Colonic mucosa (tissue), 4 donors: ENCODE results near the gene COQ8A. TPM values are rescaled to one million over a fixed set of nuclear protein-coding genes. Genes with fewer than 3 reads are reported as not detected.
"Not testable (repeated sequence)": the region's sequence is repeated elsewhere in the genome, so short reads cannot be mapped to it uniquely, and the experiment has no call there.

ENCODE experiments used
- DNase-seq: peaks from one replicate; pipeline ENCODE4 v3.0.0-alpha.2; 2020
- H3K27ac ChIP-seq: fragments of 200-600 bp; one replicate; pipeline ENCODE4 v1.8.0; 2021
- H3K27me3 ChIP-seq: fragments of 200-600 bp; one replicate; pipeline ENCODE4 v1.8.0; 2021
- H3K36me3 ChIP-seq: fragments of 200-600 bp; one replicate; pipeline ENCODE4 v1.8.0; 2021
- H3K4me1 ChIP-seq: fragments of 200-600 bp; one replicate; pipeline ENCODE4 v1.8.0; 2021; ENCODE audit warnings: mild to moderate bottlenecking
- H3K4me3 ChIP-seq: fragments of 200-600 bp; one replicate; pipeline ENCODE4 v1.8.0; 2021
- H3K9ac ChIP-seq, 2 donors: one replicate each; pipeline ENCODE4 v1.7.0; 2013; ENCODE audit warnings: control low read depth in 2 of 2, low read depth in 2 of 2, low read length in 2 of 2
- H3K9me3 ChIP-seq: fragments of 200-600 bp; one replicate; pipeline ENCODE4 v1.8.0; 2021
- CTCF ChIP-seq: fragments of 200-600 bp; IDR thresholded peaks from one replicate; pipeline ENCODE4 v1.8.0; 2022; ENCODE audit warnings: antibody characterized with exemption, mild to moderate bottlenecking
- intact Hi-C: fragments of 100-400 bp; cut with DNase I; formaldehyde crosslinking; loops from one replicate; pipeline ENCODE4 v1.14.1; 2022
- total RNA-seq, 2 donors: library from RNA; stranded (reverse); fragmentation: NEBNext Ultra II Directional in 1 of 2; extraction: Animal tissue kit (Norgen Biotek cat#: 25700) in 1 of 2; gene quantifications; one replicate each; pipeline ENCODE4 v1.2.1, GENCODE V29; 2021
- donor health status: healthy.
- donor health status: DM: no; HTN: no; CAD: no.
- donor health status: DM: no; HTN: no; CAD: no.

Gene COQ8A
- total RNA-seq, 2 donors from 2014 or later: 56.3 to 58.1 TPM

- no peak for TF ChIP-seq CTCF
- H3K9ac ChIP-seq: no peak overlapping the region
- H3K9me3 ChIP-seq: no peaks in the 10 kb centered on the region
- H3K4me3 ChIP-seq: no peak overlapping the region
- H3K27ac ChIP-seq: no peak overlapping the region
- no peaks in the 10 kb centered on the region for H3K27me3 ChIP-seq
- H3K36me3 ChIP-seq: no peaks in the 10 kb centered on the region
- H3K4me1 ChIP-seq: no peaks in the 10 kb centered on the region
- intact Hi-C loops: no loop called here
- DNase-seq: no peak
These were observed 24.5 kb upstream of the COQ8A start for GRCh38 chr1:226915672-226915995.

GRCh38 chr1:226916497-226916896 is 23.6 kb upstream of the COQ8A start:
- Histone ChIP-seq H3K36me3 (no peaks in the 10 kb centered on the region), H3K9ac (no peak overlapping the region), H3K27me3 (no peaks in the 10 kb centered on the region), H3K9me3 (no peaks in the 10 kb centered on the region), H3K27ac (no peak overlapping the region), H3K4me3 (no peak overlapping the region), H3K4me1 (no peaks in the 10 kb centered on the region)
- no peak for TF ChIP-seq CTCF
- intact Hi-C loops: no loop called here
- DNase-seq: no peak

- DNase-seq: no peak
- intact Hi-C loops: no loop called here
- H3K9ac ChIP-seq: no peak overlapping the region
- H3K4me3 ChIP-seq: no peak overlapping the region
- no peaks in the 10 kb centered on the region for H3K4me1 ChIP-seq
- no peak for TF ChIP-seq CTCF
- H3K27me3 ChIP-seq: no peaks in the 10 kb centered on the region
- H3K27ac ChIP-seq: no peak overlapping the region
- no peaks in the 10 kb centered on the region for H3K36me3 ChIP-seq
- H3K9me3 ChIP-seq: no peaks in the 10 kb centered on the region
These were observed 20.5 kb upstream of the COQ8A start for GRCh38 chr1:226919587-226919986.

- no peak for TF ChIP-seq CTCF
- H3K27me3 ChIP-seq: no peaks in the 10 kb centered on the region
- no peak for DNase-seq
- no peaks in the 10 kb centered on the region for H3K9me3 ChIP-seq
- no peaks in the 10 kb centered on the region for H3K4me1 ChIP-seq
- H3K9ac ChIP-seq: no peak overlapping the region
- H3K36me3 ChIP-seq: no peaks in the 10 kb centered on the region
- intact Hi-C loops: no loop called here
- H3K4me3 ChIP-seq: no peak overlapping the region
- H3K27ac ChIP-seq: no peak overlapping the region
These were observed 20.1 kb upstream of the COQ8A start for GRCh38 chr1:226919995-226920394.

GRCh38 chr1:226920446-226920894 is 19.6 kb upstream of the COQ8A start:
- intact Hi-C loops: no loop called here
- DNase-seq: no peak
- no peak for TF ChIP-seq CTCF
- Histone ChIP-seq H3K9me3 (no peaks in the 10 kb centered on the region), H3K4me3 (no peak overlapping the region), H3K36me3 (no peaks in the 10 kb centered on the region), H3K27me3 (no peaks in the 10 kb centered on the region), H3K4me1 (no peaks in the 10 kb centered on the region), H3K9ac (no peak overlapping the region), H3K27ac (no peak overlapping the region)

GRCh38 chr1:226921504-226921903 is 18.6 kb upstream of the COQ8A start:
- Histone ChIP-seq H3K9ac (no peak overlapping the region), H3K4me1 (no peaks in the 10 kb centered on the region), H3K27ac (no peak overlapping the region), H3K4me3 (no peak overlapping the region), H3K9me3 (no peaks in the 10 kb centered on the region), H3K27me3 (no peaks in the 10 kb centered on the region), H3K36me3 (no peaks in the 10 kb centered on the region)
- no peak for DNase-seq
- no peak for TF ChIP-seq CTCF
- intact Hi-C loops: no loop called here

- DNase-seq, intact Hi-C loops, H3K4me3 ChIP-seq, H3K27ac ChIP-seq, H3K9me3 ChIP-seq, H3K4me1 ChIP-seq, H3K36me3 ChIP-seq, H3K27me3 ChIP-seq, H3K9ac ChIP-seq: not testable (repeated sequence)
These were observed 10.6 kb upstream of the COQ8A start for GRCh38 chr1:226929260-226930111.
